Aorta (tissue), 5 donors: ENCODE results near the gene MYL10. TPM values are rescaled to one million over a fixed set of nuclear protein-coding genes. Genes with fewer than 3 reads are reported as not detected.

Experiments
- ATAC-seq: fragments of 200-7000 bp; cut with Tn5 transposase; one replicate; pipeline ENCODE4 v1.9.1; 2022; ENCODE audit warnings: moderate library complexity; ENCODE audit not compliant: low FRiP score
- DNase-seq, 2 donors: peaks; one replicate each; pipeline ENCODE4 v3.0.0-alpha.2; 2020
- H3K27ac ChIP-seq, 2 donors: one replicate each; pipeline ENCODE4 v1.5.1; 2013; ENCODE audit warnings: low read length in 2 of 2, mild to moderate bottlenecking in 2 of 2, moderate library complexity in 2 of 2, control low read depth in 1 of 2, inconsistent platforms in 1 of 2, low read depth in 1 of 2
- H3K27me3 ChIP-seq, 2 donors: one replicate each; pipeline ENCODE4 v1.6.1; 2013; ENCODE audit warnings: control low read depth in 1 of 2, low read length in 1 of 2, mild to moderate bottlenecking in 1 of 2, moderate library complexity in 1 of 2; ENCODE audit not compliant: insufficient read depth in 2 of 2, control insufficient read depth in 1 of 2
- H3K36me3 ChIP-seq, 2 donors: one replicate each; pipeline ENCODE4 v1.6.1; 2013; ENCODE audit warnings: control low read depth in 1 of 2, low read length in 1 of 2, mild to moderate bottlenecking in 1 of 2; ENCODE audit not compliant: insufficient read depth in 2 of 2, control insufficient read depth in 1 of 2
- H3K4me1 ChIP-seq, 2 donors: one replicate each; pipeline ENCODE4 v1.6.1; 2013; ENCODE audit warnings: low read length in 2 of 2, control low read depth in 1 of 2, mild to moderate bottlenecking in 1 of 2, moderate library complexity in 1 of 2; ENCODE audit not compliant: insufficient read depth in 2 of 2, control insufficient read depth in 1 of 2
- H3K4me3 ChIP-seq, 2 donors: one replicate each; pipeline ENCODE4 v1.5.1; 2013; ENCODE audit warnings: low read length in 2 of 2, control low read depth in 1 of 2, mild to moderate bottlenecking in 1 of 2
- H3K9me3 ChIP-seq: one replicate; pipeline ENCODE4 v1.6.1; 2013; ENCODE audit warnings: mild to moderate bottlenecking, low read length; ENCODE audit not compliant: control insufficient read depth
- WGBS, 2 donors: extraction: QIAGEN DNeasy Blood & Tissue Kit; methylation state at CpG; one replicate each; pipeline ENCODE4 v1.1.7; 2013; 5-methylcytosine and 5-hydroxymethylcytosine counted together
- intact Hi-C, 2 donors: fragments of 100-400 bp; cut with DNase I; formaldehyde crosslinking; loops; one replicate each; pipeline versions ENCODE4 v1.14.2 to v1.15.0; 2022
- polyA plus RNA-seq, 2 donors: library from polyadenylated mRNA; stranded (reverse); fragments of 200-250 nt; gene quantifications; one replicate each; pipeline ENCODE4 v1.2.3, GENCODE V29; 2013
- total RNA-seq, 2 donors: library from RNA; stranded (reverse); fragmentation: NEBNext Ultra II Directional; extraction: Animal tissue kit (Norgen Biotek cat#: 25700); gene quantifications; one replicate each; pipeline ENCODE4 v1.2.1, GENCODE V29; 2021
- donor health status: healthy with polysubstance abuse.
- donor health status: Bipolar disorder and iron deficiency.
- donor health status: DM: no; HTN: no; CAD: no.
- donor health status: DM: no; HTN: no; CAD: no.
- donor health status: DM: yes; HTN: yes; CAD: no.

Gene MYL10
- total and polyA plus RNA-seq, 4 donors: not detected

GRCh38 chr7:101582971-101583370, 46.1 kb downstream of the MYL10 start:
- H3K4me1 ChIP-seq: no peaks in the 10 kb centered on the region
- no peak for DNase-seq

DNA sequence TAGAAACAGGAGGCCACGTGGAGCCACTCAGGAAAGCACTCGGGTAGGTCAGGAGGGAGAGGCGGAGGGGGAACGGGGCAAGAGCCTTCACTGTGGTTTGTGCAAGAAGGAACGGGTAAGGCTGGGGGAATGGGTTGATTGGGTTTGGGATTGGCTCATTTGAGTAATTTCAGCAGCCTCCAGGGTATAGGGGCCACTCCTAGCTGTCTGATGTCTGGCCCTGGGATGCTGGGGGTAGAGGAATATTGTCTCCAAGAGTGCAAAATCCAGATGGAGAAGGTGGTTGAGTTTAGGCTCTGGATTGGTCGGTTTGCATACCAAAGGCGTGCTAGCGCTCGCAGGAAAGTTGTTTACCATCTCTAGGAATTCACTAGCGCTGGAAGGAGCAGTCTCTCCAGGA, 47.2 kb downstream of the MYL10 start:
- Histone ChIP-seq H3K27ac (no peak overlapping the region), H3K36me3 (no peaks in the 10 kb centered on the region), H3K4me3 (no peak overlapping the region), H3K4me1 (no peaks in the 10 kb centered on the region), H3K9me3 (peaks cover 4% of the 10 kb centered on the region), H3K27me3 (no peaks in the 10 kb centered on the region)
- intact Hi-C loops: loop anchor here in 1 of 2 donors (10.0 kb wide), 1 partner anchor 673 kb away; no protein-coding TSS in a partner anchor
- WGBS, 2 donors: 69 to 78% methylated on average over 10 of the region's 10 CpGs
- ATAC-seq: no peak
- DNase-seq: no peak

More at GRCh38 chr7:101582971-101583370, 46.1 kb downstream of the MYL10 start:
- Histone ChIP-seq H3K9me3 (peaks cover 4% of the 10 kb centered on the region), H3K36me3 (no peaks in the 10 kb centered on the region), H3K27me3 (no peaks in the 10 kb centered on the region), H3K4me3 (no peak overlapping the region), H3K27ac (no peak overlapping the region)
- intact Hi-C loops: loop anchor here in 1 of 2 donors (10.0 kb wide), 1 partner anchor 672 kb away; no protein-coding TSS in a partner anchor
- ATAC-seq: no peak
- 85 to 92% methylated on average over 3 of the region's 3 CpGs for WGBS, 2 donors

GRCh38 chr7:101580596-101580995, 48.5 kb downstream of the MYL10 start:
- H3K4me3 ChIP-seq: no peak overlapping the region
- no peaks in the 10 kb centered on the region for H3K27me3 ChIP-seq
- no peaks in the 10 kb centered on the region for H3K36me3 ChIP-seq
- DNase-seq (no peak), ATAC-seq (no peak)
- no peak overlapping the region for H3K27ac ChIP-seq
- intact Hi-C loops: loop anchor here in 1 of 2 donors (10.0 kb wide), 1 partner anchor 674 kb away; no protein-coding TSS in a partner anchor
- WGBS, 2 donors: 94 to 96% methylated on average over 7 of the region's 7 CpGs
- no peaks in the 10 kb centered on the region for H3K4me1 ChIP-seq
- H3K9me3 ChIP-seq: peaks cover 4% of the 10 kb centered on the region

DNA sequence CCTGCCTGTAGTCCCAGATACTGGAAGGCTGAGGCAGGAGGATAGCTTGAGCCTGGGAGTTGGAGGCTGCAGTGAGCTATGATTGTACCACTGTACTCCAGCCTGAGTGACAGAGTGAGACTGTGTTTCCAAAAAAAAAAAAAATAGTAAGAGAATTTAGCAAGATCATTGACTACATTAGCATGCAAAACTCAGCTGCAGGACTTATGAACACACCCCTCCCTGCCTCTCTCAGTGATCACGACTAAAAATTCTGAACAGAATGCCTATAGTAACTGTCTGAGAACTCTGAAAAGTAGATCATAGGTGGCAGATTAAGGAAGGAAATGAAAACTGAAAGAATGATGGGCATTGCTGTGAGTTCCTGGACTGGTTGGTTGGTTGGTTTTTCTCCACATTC, 50.5 kb downstream of the MYL10 start:
- H3K4me3 ChIP-seq: no peak overlapping the region
- H3K4me1 ChIP-seq: no peaks in the 10 kb centered on the region
- 54 to 69% methylated on average over 1 of the region's 1 CpG for WGBS, 2 donors
- DNase-seq: no peak
- intact Hi-C loops: no loop called here
- H3K36me3 ChIP-seq: no peaks in the 10 kb centered on the region
- no peak for ATAC-seq
- H3K9me3 ChIP-seq: peaks cover 4% of the 10 kb centered on the region
- no peak overlapping the region for H3K27ac ChIP-seq
- no peaks in the 10 kb centered on the region for H3K27me3 ChIP-seq

DNA sequence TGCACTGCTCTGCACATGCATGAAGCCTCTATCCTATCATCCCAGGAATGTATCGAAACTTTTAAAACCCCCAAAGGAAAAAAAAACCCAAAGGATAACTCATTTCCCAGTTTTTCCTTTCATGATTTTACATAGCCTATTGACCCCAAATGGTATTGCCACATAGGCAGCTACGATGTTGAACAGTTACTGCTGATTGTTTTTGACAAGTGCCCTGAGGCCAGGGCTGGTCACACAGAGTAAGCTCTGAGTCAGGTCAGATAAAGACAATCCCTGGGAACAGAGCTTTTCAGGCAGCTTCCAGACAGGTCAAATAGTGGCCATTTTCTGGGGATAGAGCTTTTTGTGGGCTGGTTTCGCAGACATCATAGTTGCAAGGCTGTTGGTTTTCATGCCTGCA, 52.1 kb downstream of the MYL10 start:
- no peak overlapping the region for H3K27ac ChIP-seq
- 92 to 97% methylated on average over 3 of the region's 3 CpGs for WGBS, 2 donors
- H3K9me3 ChIP-seq: peaks cover 3% of the 10 kb centered on the region
- DNase-seq (no peak), ATAC-seq (no peak)
- intact Hi-C loops: no loop called here
- no peaks in the 10 kb centered on the region for H3K27me3 ChIP-seq
- H3K4me1 ChIP-seq: no peaks in the 10 kb centered on the region
- no peaks in the 10 kb centered on the region for H3K36me3 ChIP-seq
- no peak overlapping the region for H3K4me3 ChIP-seq

DNA sequence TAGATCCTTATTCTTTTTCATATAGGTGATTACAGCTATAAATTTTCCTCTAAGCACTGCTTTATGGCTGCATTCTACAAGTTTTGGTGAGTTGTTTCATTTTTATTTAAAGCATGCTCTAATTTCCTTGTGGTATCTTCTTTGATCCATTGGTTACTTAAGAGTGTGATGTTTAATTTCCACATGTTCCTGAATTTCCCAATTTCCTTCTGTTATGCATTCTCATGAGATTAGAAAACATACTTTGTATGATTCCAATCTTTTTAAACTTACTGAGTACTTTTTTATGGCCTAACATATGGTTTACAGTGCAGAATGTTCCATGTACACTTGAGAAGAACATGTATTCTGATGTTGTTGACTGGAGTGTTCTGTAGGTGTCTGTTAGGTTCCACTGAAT, 53.4 kb downstream of the MYL10 start:
- H3K27ac ChIP-seq: no peak overlapping the region
- DNase-seq: no peak
- intact Hi-C loops: no loop called here
- peaks cover 5% of the 10 kb centered on the region for H3K9me3 ChIP-seq
- ATAC-seq: no peak
- H3K4me3 ChIP-seq: no peak overlapping the region
- no peaks in the 10 kb centered on the region for H3K27me3 ChIP-seq
- H3K36me3 ChIP-seq: no peaks in the 10 kb centered on the region
- H3K4me1 ChIP-seq: no peaks in the 10 kb centered on the region

- Histone ChIP-seq H3K27me3 (no peaks in the 10 kb centered on the region), H3K4me1 (no peaks in the 10 kb centered on the region), H3K4me3 (no peak overlapping the region), H3K27ac (no peak overlapping the region), H3K36me3 (no peaks in the 10 kb centered on the region), H3K9me3 (peaks cover 5% of the 10 kb centered on the region)
- WGBS, 2 donors: 57 to 58% methylated on average over 2 of the region's 2 CpGs
- ATAC-seq (no peak), DNase-seq (no peak)
- intact Hi-C loops: no loop called here
These were observed 53.9 kb downstream of the MYL10 start for GRCh38 chr7:101575168-101575567.

GRCh38 chr7:101572156-101572555, 56.9 kb downstream of the MYL10 start:
- Histone ChIP-seq H3K27me3 (no peaks in the 10 kb centered on the region), H3K4me3 (no peak overlapping the region), H3K4me1 (no peaks in the 10 kb centered on the region), H3K9me3 (peaks cover 6% of the 10 kb centered on the region), H3K27ac (no peak overlapping the region), H3K36me3 (peaks cover 0 to 2% of the 10 kb centered on the region in 2 donors)
- intact Hi-C loops: no loop called here
- DNase-seq (no peak), ATAC-seq (no peak)
- 92 to 97% methylated on average over 2 of the region's 2 CpGs for WGBS, 2 donors

DNA sequence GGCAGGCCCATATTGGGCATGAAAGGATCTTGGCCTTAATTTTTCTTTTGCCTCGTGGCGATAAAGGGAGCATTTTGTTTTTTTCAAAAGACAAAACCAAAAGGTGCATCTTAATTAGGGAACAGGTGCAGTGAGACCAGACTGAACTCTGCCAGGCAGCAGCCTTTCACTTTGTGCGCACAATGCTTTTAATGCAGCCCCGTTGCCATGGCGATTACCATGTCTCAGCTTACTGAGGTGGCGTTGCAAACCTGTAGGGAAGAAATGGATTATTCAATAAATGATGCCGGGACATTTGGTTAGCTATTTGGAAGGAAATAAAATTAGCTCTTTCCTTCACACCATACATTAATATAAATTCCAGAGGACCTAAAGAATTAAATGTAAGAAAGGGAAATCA, 61.9 kb downstream of the MYL10 start:
- H3K27ac ChIP-seq: no peak overlapping the region
- 92 to 96% methylated on average over 7 of the region's 7 CpGs for WGBS, 2 donors
- ATAC-seq (no peak), DNase-seq (no peak)
- intact Hi-C loops: loop anchor here in 1 of 2 donors (10.0 kb wide), 1 partner anchor 218 kb away; no protein-coding TSS in a partner anchor
- H3K36me3 ChIP-seq: peaks cover 0 to 2% of the 10 kb centered on the region in 2 donors
- H3K9me3 ChIP-seq: peaks cover 3% of the 10 kb centered on the region
- H3K27me3 ChIP-seq: peaks cover 0 to 2% of the 10 kb centered on the region in 2 donors
- H3K4me1 ChIP-seq: no peaks in the 10 kb centered on the region
- H3K4me3 ChIP-seq: no peak overlapping the region
